Head of caudate nucleus (tissue), 42 donors: Measurements from ENCODE around the gene GRHL1.
A peak's percentile ranks its signal among the peaks of the same experiment; 100 is the strongest.

Source experiments
- DNase-seq, 42 donors: peaks; one replicate each; pipeline versions ENCODE4 v3.0.0 to v3.0.0-alpha.2; 2020 to 2021; ENCODE audit warnings: mixed read lengths in 7 of 42
- intact Hi-C: fragments of 100-400 bp; cut with DNase I; formaldehyde crosslinking; loops from one replicate; pipeline ENCODE4 v1.15.0; 2022

The GRHL1 gene

GRCh38 chr2:9984871-9985480 lies 33.5 kb downstream of the GRHL1 start:
- intact Hi-C loops: loop anchor here (5.0 kb wide), 1 partner anchor 62 kb away; no protein-coding TSS in a partner anchor
- DNase-seq: no peak

GRCh38 chr2:9985531-9986328 lies 34.2 kb downstream of the GRHL1 start:
- intact Hi-C loops: no loop called here
- no peak for DNase-seq

GRCh38 chr2:9988320-9988719 lies 36.8 kb downstream of the GRHL1 start:
- intact Hi-C loops: no loop called here

GRCh38 chr2:9990736-9991135 lies 39.2 kb downstream of the GRHL1 start:
- intact Hi-C loops: no loop called here
- peak in 1 of 42 donors; percentile 11 for DNase-seq

More at GRCh38 chr2:9988320-9988719, 36.8 kb downstream of the GRHL1 start:
- no peak for DNase-seq

- intact Hi-C loops: no loop called here
- no peak for DNase-seq
Measured at GRCh38 chr2:9991221-9991620, 39.7 kb downstream of the GRHL1 start.

GRCh38 chr2:9991829-9992273 lies 40.4 kb downstream of the GRHL1 start:
- DNase-seq: no peak
- intact Hi-C loops: no loop called here

GRCh38 chr2:9992427-9993187 lies 41.1 kb downstream of the GRHL1 start:
- no peak for DNase-seq
- intact Hi-C loops: no loop called here

GRCh38 chr2:9993488-9994165 lies 42.1 kb downstream of the GRHL1 start:
- intact Hi-C loops: no loop called here
- DNase-seq: no peak

GRCh38 chr2:9994462-9994861 lies 43.0 kb downstream of the GRHL1 start:
- no peak for DNase-seq
- intact Hi-C loops: no loop called here

GRCh38 chr2:9995059-9995458 lies 43.6 kb downstream of the GRHL1 start:
- no peak for DNase-seq
- intact Hi-C loops: no loop called here

- intact Hi-C loops: no loop called here
- no peak for DNase-seq
Measured at GRCh38 chr2:9996321-9996720, 44.8 kb downstream of the GRHL1 start.

- intact Hi-C loops: no loop called here
- DNase-seq: no peak
Measured at GRCh38 chr2:9997936-9998335, 46.4 kb downstream of the GRHL1 start.

GRCh38 chr2:9998916-9999654 lies 47.6 kb downstream of the GRHL1 start:
- intact Hi-C loops: no loop called here
- no peak for DNase-seq

- no peak for DNase-seq
- intact Hi-C loops: no loop called here
Measured at GRCh38 chr2:9999693-10000092, 48.2 kb downstream of the GRHL1 start.

GRCh38 chr2:10000541-10000940 lies 49.0 kb downstream of the GRHL1 start:
- intact Hi-C loops: no loop called here
- DNase-seq: peak in 2 of 42 donors; percentile 13

GRCh38 chr2:10001586-10001985 lies 50.1 kb downstream of the GRHL1 start:
- intact Hi-C loops: no loop called here
- no peak for DNase-seq

GRCh38 chr2:10002109-10002508 lies 50.6 kb downstream of the GRHL1 start:
- intact Hi-C loops: no loop called here
- DNase-seq: no peak

GRCh38 chr2:10002681-10003080 lies 51.2 kb downstream of the GRHL1 start:
- intact Hi-C loops: no loop called here
- peak in 1 of 42 donors; percentile 13 for DNase-seq
